GM12878 (cell line): ENCODE data around the gene TBC1D30. TPM values are rescaled to one million over a fixed set of nuclear protein-coding genes. Genes with fewer than 3 reads are reported as not detected.

Experiments used
- ATF7 ChIP-seq: fragments of 450-650 bp; IDR thresholded peaks from 2 replicates; pipeline ENCODE4 v1.6.1; 2016; ENCODE audit warnings: low read depth, mild to moderate bottlenecking
- BRCA1 ChIP-seq: IDR thresholded peaks from 2 replicates; pipeline ENCODE4 v1.6.1; 2011; ENCODE audit warnings: low read depth, low read length, improper control_type of control experiment
- ESRRA ChIP-seq: IDR thresholded peaks from 2 replicates; pipeline ENCODE4 v1.6.1; 2012; ENCODE audit warnings: mild to moderate bottlenecking, low read length, improper control_type of control experiment
- FOXK2 ChIP-seq: fragments of 450-650 bp; IDR thresholded peaks from 2 replicates; pipeline ENCODE4 v1.6.1; 2017; ENCODE audit warnings: mild to moderate bottlenecking, moderate library complexity
- HCFC1 ChIP-seq: fragments of 150-350 bp; IDR thresholded peaks from 2 replicates; pipeline ENCODE4 v1.6.1; 2014; ENCODE audit warnings: low read length
- HDAC2 ChIP-seq: fragments of 200-600 bp; sonication (generic); IDR thresholded peaks from 2 replicates; pipeline ENCODE4 v1.6.1; 2017
- MYB ChIP-seq: fragments of 150-350 bp; IDR thresholded peaks from 2 replicates; pipeline ENCODE4 v1.6.1; 2014; ENCODE audit warnings: mild to moderate bottlenecking, low read depth, low read length, borderline replicate concordance
- RAD21 ChIP-seq: IDR thresholded peaks from 2 replicates; pipeline ENCODE4 v1.6.1; 2011; ENCODE audit warnings: mild to moderate bottlenecking, low read depth, low read length, moderate library complexity; ENCODE audit not compliant: insufficient read depth
- SREBF2 ChIP-seq: IDR thresholded peaks from 2 replicates; pipeline ENCODE4 v1.6.1; 2012; ENCODE audit warnings: mild to moderate bottlenecking, low read length
- STAT3 ChIP-seq: IDR thresholded peaks from 2 replicates; pipeline ENCODE4 v1.6.1; 2011; ENCODE audit warnings: low read depth, low read length, improper control_type of control experiment
- SUPT20H ChIP-seq: IDR thresholded peaks from 2 replicates; pipeline ENCODE4 v1.6.1; 2011; ENCODE audit warnings: low read depth, mild to moderate bottlenecking, low read length, moderate library complexity, borderline replicate concordance; ENCODE audit not compliant: control insufficient read depth
- TCF7 ChIP-seq: IDR thresholded peaks from 2 replicates; pipeline ENCODE4 v1.6.1; 2014; ENCODE audit warnings: antibody characterized with exemption, borderline replicate concordance
- polyA plus RNA-seq, 11 experiments: library from polyadenylated mRNA; depleted of rRNA in 4 of 11; unstranded in 6 of 11; stranded (reverse) in 5 of 11; fragments of >200 nt; fragmentation: Nextera tagmentation in 4 of 11; fragmentation: Illumina TruSeq in 1 of 11; extraction: Ambion mirVana in 4 of 11; extraction: Trizol in 1 of 11; gene quantifications; 1 replicate in 1 of 11; 2 replicates in 10 of 11; pipeline versions ENCODE4 v1.2.1 to v1.2.3, GENCODE V29; 2011 to 2016; ENCODE audit warnings: inconsistent platforms in 2 of 11, missing spikeins in 2 of 11, low read depth in 1 of 11
- total RNA-seq, 4 experiments: library from RNA; depleted of rRNA in 3 of 4; stranded (reverse); fragments of >200 nt in 3 of 4; fragmentation: Illumina TruSeq in 1 of 4; extraction: Trizol in 1 of 4; gene quantifications; 2 replicates each; pipeline versions ENCODE4 v1.2.1 to v1.2.3, GENCODE V29; 2013 to 2021
- TF ChIP-seq, protein P1 (sequence below): fragments of 450-650 bp; IDR thresholded peaks from 2 replicates; pipeline ENCODE4 v1.6.1; 2017; ENCODE audit warnings: antibody characterized with exemption, mild to moderate bottlenecking, moderate library complexity
- TF ChIP-seq, protein P2 (sequence below): fragments of 450-650 bp; conservative IDR thresholded peaks from 2 replicates; pipeline ENCODE4 v1.6.1; 2017; ENCODE audit warnings: mild to moderate bottlenecking, moderate library complexity
- TF ChIP-seq, protein P3 (sequence below): IDR thresholded peaks from 2 replicates; pipeline ENCODE4 v1.6.1; 2012; ENCODE audit warnings: low read depth, low read length, improper control_type of control experiment
- TF ChIP-seq, protein P4 (sequence below): fragments of 450-650 bp; IDR thresholded peaks from 2 replicates; pipeline ENCODE4 v1.6.1; 2016; ENCODE audit warnings: mild to moderate bottlenecking
- TF ChIP-seq, protein P5 (sequence below): fragments of 450-650 bp; formaldehyde crosslinking; IDR thresholded peaks from 2 replicates; pipeline ENCODE4 v1.4.0; 2020; ENCODE audit warnings: mild to moderate bottlenecking, moderate library complexity
- TF ChIP-seq, protein P6 (sequence below): IDR thresholded peaks from 2 replicates; pipeline ENCODE4 v1.6.1; 2011; ENCODE audit warnings: borderline replicate concordance, low read depth, mild to moderate bottlenecking, moderate library complexity, low read length; ENCODE audit not compliant: insufficient read depth, poor library complexity, severe bottlenecking

Gene TBC1D30
- total and polyA plus RNA-seq, 10 of the 15 experiments (the other 5 are each of a cell fraction or from before 2014, with no cell fraction given), result 1.2 to 23.3 (median 11.1) TPM

DNA sequence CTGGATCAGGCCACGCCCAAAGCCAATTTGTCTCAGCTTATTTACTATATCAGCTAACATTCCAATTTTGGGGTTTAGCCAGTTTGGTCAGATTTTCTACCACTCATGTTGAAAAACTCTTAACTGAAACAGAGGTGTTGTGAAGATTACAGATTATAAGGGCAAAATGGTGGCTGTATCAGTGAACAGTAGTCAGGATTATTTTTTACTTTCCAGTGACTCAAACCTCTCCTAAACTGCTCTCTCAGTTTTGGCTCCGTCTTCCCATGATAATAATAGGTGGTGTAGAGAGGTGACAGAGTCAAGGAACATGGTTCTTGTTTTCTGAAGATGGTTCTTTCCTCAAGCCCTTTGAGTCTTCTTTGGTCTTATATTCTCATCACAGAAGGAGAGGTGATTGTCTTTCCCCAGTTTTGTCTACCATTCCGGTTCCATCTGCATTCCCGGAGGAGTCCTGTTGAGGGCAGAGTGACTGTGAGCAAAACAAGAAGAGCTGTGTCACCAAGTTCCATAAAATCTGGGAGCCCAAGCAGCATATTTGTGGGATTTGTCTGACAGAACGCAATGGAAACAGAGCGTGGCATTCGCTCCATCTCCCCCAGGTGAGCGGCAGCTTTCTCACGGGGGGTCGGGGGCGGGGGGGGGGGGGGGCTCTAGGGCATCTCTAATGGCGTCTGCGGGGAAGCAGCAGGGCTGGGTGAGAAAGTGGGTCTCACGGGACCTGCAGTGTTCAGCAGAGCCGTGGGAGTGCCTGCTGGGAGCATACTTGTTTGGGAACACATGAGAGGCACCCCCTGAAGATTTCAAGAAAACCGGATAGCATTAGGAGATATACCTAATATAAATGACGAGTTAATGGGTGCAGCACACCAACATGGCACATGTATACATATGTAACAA is 59.1 kb downstream of the TBC1D30 start (continued):
- TF ChIP-seq, protein P1, sequence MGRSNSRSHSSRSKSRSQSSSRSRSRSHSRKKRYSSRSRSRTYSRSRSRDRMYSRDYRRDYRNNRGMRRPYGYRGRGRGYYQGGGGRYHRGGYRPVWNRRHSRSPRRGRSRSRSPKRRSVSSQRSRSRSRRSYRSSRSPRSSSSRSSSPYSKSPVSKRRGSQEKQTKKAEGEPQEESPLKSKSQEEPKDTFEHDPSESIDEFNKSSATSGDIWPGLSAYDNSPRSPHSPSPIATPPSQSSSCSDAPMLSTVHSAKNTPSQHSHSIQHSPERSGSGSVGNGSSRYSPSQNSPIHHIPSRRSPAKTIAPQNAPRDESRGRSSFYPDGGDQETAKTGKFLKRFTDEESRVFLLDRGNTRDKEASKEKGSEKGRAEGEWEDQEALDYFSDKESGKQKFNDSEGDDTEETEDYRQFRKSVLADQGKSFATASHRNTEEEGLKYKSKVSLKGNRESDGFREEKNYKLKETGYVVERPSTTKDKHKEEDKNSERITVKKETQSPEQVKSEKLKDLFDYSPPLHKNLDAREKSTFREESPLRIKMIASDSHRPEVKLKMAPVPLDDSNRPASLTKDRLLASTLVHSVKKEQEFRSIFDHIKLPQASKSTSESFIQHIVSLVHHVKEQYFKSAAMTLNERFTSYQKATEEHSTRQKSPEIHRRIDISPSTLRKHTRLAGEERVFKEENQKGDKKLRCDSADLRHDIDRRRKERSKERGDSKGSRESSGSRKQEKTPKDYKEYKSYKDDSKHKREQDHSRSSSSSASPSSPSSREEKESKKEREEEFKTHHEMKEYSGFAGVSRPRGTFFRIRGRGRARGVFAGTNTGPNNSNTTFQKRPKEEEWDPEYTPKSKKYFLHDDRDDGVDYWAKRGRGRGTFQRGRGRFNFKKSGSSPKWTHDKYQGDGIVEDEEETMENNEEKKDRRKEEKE, result no peak
- TF ChIP-seq FOXK2, result no peak
- TF ChIP-seq ESRRA, result no peak
- TF ChIP-seq, protein P2, sequence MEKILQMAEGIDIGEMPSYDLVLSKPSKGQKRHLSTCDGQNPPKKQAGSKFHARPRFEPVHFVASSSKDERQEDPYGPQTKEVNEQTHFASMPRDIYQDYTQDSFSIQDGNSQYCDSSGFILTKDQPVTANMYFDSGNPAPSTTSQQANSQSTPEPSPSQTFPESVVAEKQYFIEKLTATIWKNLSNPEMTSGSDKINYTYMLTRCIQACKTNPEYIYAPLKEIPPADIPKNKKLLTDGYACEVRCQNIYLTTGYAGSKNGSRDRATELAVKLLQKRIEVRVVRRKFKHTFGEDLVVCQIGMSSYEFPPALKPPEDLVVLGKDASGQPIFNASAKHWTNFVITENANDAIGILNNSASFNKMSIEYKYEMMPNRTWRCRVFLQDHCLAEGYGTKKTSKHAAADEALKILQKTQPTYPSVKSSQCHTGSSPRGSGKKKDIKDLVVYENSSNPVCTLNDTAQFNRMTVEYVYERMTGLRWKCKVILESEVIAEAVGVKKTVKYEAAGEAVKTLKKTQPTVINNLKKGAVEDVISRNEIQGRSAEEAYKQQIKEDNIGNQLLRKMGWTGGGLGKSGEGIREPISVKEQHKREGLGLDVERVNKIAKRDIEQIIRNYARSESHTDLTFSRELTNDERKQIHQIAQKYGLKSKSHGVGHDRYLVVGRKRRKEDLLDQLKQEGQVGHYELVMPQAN, result no peak
- no peak for TF ChIP-seq MYB
- TF ChIP-seq SUPT20H, result no peak
- TF ChIP-seq ATF7, result no peak
- no peak for TF ChIP-seq STAT3
- no peak for TF ChIP-seq SREBF2
- TF ChIP-seq, protein P3, sequence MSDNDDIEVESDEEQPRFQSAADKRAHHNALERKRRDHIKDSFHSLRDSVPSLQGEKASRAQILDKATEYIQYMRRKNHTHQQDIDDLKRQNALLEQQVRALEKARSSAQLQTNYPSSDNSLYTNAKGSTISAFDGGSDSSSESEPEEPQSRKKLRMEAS, result no peak
- TF ChIP-seq TCF7, result no peak
- TF ChIP-seq, protein P4, sequence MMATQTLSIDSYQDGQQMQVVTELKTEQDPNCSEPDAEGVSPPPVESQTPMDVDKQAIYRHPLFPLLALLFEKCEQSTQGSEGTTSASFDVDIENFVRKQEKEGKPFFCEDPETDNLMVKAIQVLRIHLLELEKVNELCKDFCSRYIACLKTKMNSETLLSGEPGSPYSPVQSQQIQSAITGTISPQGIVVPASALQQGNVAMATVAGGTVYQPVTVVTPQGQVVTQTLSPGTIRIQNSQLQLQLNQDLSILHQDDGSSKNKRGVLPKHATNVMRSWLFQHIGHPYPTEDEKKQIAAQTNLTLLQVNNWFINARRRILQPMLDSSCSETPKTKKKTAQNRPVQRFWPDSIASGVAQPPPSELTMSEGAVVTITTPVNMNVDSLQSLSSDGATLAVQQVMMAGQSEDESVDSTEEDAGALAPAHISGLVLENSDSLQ, result no peak
- TF ChIP-seq BRCA1, result no peak
- TF ChIP-seq HDAC2, result no peak
- no peak; the same call in 1 of the 2 replicates for TF ChIP-seq RAD21
- TF ChIP-seq, protein P5, sequence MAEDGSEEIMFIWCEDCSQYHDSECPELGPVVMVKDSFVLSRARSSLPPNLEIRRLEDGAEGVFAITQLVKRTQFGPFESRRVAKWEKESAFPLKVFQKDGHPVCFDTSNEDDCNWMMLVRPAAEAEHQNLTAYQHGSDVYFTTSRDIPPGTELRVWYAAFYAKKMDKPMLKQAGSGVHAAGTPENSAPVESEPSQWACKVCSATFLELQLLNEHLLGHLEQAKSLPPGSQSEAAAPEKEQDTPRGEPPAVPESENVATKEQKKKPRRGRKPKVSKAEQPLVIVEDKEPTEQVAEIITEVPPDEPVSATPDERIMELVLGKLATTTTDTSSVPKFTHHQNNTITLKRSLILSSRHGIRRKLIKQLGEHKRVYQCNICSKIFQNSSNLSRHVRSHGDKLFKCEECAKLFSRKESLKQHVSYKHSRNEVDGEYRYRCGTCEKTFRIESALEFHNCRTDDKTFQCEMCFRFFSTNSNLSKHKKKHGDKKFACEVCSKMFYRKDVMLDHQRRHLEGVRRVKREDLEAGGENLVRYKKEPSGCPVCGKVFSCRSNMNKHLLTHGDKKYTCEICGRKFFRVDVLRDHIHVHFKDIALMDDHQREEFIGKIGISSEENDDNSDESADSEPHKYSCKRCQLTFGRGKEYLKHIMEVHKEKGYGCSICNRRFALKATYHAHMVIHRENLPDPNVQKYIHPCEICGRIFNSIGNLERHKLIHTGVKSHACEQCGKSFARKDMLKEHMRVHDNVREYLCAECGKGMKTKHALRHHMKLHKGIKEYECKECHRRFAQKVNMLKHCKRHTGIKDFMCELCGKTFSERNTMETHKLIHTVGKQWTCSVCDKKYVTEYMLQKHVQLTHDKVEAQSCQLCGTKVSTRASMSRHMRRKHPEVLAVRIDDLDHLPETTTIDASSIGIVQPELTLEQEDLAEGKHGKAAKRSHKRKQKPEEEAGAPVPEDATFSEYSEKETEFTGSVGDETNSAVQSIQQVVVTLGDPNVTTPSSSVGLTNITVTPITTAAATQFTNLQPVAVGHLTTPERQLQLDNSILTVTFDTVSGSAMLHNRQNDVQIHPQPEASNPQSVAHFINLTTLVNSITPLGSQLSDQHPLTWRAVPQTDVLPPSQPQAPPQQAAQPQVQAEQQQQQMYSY (CRISPR knock-in tag), result no peak
- TF ChIP-seq, protein P6, sequence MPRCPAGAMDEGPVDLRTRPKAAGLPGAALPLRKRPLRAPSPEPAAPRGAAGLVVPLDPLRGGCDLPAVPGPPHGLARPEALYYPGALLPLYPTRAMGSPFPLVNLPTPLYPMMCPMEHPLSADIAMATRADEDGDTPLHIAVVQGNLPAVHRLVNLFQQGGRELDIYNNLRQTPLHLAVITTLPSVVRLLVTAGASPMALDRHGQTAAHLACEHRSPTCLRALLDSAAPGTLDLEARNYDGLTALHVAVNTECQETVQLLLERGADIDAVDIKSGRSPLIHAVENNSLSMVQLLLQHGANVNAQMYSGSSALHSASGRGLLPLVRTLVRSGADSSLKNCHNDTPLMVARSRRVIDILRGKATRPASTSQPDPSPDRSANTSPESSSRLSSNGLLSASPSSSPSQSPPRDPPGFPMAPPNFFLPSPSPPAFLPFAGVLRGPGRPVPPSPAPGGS, result peak; percentile 77
- TF ChIP-seq HCFC1, result no peak
